ENCODE results near the gene MUC5B.

MUC5B gene

DNA sequence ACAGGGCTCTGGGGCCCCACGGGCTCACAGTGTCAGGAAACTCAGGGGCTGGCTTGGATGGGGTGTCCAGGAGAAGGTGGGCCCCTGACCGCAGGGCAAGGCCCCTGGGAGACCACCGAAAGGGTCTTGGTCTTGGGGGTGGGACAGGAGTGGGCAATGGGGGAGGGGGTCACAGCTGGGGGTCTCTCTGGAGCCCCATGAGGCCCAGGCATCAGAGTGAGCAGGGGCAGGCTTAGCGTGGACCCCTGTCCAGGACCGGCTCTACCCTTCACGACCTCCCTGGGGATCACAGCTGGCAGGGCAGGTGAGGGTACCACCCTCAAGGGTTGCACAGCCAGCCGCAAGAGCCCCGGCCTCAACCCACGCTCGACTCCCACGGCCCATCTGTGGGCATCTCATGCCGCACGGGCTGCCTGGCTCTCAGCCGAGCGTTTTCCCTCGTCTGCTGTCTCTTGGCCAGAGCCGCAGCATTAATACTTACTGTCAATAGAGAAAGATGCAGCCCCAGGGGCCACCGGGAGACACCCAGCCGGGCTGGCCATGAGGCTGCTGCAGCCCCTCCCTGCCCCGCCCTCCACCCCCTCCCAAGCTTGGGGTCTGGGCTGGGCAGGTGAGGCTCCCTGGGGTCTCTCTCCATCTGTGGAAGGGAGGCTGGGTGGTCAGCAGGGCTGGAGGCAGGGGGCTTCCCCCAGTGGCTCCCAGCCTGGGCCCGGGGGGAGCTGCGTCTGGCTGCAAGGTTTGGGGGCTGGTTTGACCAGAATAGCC is 662 bp downstream of the MUC5B start:
- no peak for DNase-seq

DNA sequence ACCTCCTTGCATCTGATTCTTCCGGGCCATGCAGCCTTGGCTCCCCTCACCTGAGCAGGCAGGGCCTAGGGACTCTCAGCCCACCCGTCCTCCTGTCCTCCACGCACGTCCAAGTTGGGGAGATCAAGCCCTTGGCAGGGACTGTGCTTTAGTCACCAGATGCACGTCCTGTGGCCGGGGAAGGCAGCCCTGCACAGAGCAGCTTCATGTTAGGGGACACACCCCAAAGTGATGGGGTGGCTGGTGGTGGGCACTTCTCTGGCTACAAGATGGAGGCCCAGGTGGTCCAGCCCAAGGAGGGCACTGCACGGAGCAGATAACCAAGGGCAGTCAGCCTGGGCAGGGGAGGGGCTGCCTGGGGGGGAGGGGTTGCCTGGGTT is 1.2 kb downstream of the MUC5B start:
- DNase-seq, result no peak

DNA sequence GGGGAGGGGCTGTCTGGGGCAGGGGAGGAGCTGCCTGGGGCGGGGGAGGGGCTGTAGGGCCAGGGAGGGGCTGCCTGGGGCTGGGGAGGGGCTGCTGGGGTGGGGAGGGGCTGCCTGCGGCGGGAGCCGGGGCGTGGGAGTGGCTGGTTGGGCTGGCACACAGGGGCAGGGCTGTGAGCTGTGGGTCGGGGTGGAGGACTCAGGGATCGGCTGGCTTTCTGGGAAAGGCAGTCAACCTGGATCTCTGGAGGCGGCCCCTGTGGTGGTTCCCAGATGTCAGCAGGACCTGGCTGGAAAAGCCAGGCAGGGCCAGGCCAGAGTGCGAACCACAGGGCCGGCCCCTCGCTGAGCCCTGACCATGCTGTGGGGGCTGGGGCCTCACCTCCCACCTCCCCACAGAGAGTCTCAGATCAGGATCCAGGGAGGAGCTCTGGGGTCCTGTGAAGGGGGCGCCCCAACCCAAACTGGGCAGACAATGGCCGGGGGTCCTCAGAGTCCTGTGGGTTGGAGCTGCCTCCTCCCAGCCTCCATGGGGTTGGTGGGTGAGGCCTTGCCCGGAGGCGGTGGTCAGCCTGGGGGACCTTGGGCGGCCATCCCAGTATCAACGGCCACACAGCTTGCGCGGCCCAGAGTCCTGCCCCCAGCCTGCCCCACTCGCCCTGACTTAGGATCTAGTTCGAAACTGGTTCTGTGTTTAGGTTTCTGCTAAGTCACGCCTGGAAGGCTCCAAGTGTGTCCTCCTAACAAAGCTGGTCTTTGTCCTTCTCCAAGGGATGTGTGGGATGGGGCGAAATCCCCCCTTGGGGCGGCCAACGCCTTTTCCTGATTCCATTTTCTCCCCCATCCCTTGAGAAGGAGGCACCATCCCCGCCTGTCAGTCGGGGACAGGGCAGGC is 1.9 kb downstream of the MUC5B start:
- no peak for DNase-seq

DNA sequence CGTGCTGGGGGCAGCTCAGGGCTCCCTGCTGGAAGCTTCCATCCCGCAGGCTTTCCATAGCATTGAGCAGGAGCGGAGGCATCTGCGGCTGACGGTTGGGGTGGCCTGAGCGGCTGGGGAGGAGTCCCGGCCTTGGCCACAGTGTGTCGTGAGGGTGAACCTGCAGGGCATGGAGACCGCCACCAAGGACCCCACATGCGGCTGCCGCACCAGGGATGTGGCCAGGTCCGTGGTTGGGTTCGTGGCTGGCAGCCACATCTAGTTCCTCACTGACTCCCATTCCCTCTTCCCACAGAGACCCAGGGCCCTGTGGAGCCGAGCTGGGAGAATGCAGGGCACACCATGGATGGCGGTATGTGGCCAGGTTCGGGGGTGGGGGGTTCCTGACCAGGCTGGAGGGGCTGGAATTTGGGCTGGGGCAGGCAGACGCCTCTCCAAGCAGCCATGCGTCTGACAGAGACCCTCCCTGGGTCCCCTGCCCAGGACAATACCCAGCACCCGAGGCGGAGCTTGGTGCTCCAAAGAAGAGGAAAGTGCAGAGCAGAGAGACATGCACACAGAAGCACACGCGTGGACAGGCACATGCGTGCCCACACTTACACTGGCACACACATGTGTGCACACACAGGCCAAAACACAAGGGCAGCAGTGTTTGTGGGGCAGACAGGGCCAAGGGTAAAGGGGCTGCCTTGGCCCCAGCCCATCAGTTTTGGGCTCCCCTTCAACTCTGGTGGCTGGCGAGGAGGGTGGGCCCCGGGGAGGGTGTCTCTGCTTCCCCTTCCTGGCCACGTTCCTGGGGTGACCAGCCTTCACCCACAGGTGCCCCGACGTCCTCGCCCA is 2.7 kb downstream of the MUC5B start:
- no peak for DNase-seq

DNA sequence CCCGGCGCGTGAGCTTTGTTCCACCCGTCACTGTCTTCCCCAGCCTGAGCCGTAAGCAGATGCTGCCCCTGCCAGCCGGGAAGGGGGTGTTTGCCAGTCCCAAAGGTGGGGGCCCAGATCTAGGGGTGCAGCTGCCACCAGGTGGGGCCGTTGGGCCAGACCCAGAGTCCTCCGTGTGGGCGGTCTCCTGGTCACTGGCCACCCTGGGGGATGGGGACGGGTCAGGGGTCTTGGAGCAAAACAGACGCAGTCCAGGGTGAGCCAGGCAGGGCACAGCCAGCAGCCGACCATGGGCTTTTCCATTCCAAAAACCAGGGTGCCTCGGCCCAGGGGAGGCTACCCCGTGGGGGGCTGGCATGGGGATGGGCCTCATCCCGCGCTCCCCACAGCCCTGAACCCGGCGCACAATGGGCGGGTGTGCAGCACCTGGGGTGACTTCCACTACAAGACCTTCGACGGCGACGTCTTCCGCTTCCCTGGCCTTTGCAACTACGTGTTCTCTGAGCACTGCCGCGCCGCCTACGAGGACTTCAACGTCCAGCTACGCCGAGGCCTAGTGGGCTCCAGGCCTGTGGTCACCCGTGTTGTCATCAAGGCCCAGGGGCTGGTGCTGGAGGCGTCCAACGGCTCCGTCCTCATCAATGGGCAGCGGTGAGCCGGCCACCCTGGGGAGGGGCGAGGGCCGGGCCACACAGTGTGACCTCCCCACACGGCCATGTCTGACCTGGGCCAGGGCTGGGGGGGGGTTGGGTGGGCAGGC is 3.5 kb downstream of the MUC5B start:
- no peak for DNase-seq

- DNase-seq, result no peak
Measured at GRCh38 chr11:1226986-1227550, 4.2 kb downstream of the MUC5B start.

- no peak for DNase-seq
Measured at GRCh38 chr11:1227551-1228100, 4.8 kb downstream of the MUC5B start.

- DNase-seq, result no peak
Measured at GRCh38 chr11:1228101-1228821, 5.4 kb downstream of the MUC5B start.

- no peak for DNase-seq
Measured at GRCh38 chr11:1228921-1229451, 6.1 kb downstream of the MUC5B start.

DNA sequence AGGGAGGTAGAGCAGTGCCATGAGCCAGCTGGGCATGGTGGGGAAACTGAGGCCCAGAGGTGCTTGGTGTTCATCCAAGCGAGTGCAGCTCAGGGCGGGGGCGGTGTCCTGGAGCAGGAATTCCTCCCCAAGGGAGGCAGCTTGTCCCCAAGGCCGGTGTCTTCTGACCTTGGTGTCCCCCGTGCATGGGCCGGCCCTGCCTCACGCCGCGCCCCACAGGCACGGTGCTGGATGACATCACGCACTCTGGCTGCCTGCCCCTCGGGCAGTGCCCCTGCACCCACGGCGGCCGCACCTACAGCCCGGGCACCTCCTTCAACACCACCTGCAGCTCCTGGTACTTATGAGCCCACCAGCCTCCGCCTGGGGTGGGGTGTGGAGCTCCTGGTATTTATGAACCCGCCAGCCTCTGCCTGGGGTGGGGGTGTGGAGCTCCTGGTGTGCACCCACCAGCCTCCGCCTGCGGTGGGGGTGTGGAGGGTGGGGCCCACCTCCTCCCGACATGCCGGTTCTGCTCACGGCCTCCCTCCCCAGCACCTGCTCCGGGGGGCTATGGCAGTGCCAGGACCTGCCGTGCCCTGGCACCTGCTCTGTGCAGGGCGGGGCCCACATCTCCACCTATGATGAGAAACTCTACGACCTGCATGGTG is 6.7 kb downstream of the MUC5B start:
- no peak for DNase-seq

DNA sequence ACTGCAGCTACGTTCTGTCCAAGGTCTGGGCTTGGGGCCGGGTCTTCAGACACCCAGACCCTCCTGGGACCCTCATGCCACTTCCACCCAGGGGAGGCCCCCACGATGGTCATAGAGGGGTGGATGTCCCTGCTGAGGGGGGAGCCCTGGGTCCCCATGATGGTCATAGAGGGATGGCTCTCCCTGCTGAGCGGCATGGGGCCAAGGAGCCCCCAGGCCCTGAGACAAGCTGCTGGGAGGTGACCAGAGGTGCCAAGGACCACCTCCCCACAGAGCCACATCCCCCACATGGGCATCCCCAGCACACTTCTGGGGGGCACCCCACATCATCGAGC is 7.2 kb downstream of the MUC5B start:
- DNase-seq, result no peak

GRCh38 chr11:1230456-1231395 is 7.9 kb downstream of the MUC5B start:
- no peak for DNase-seq

DNA sequence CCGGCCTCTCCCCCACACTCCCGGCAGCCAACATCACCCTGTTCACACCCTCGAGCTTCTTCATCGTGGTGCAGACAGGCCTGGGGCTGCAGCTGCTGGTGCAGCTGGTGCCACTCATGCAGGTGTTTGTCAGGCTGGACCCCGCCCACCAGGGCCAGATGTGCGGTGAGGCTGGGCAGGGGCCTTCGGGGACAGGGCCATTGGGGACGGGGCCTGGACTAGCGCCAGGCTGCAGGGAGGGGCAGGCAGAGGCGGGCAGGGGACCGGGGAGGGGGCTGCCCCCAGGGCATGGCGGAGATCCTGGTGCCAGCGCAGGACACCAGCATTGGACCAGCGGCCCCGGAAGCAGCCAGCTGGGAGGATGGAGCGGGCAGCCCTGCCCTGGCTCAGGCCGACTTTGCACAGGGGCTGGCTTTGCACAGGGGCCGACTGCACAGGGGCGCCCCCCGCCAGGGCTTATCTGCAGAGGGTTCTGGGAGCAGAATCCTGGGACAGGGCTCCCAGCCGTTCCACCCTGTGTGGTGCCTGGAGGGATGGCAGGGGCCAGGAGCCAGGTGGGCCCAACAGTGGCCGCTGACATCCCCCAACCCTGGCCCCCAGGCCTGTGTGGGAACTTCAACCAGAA is 8.6 kb downstream of the MUC5B start:
- no peak for DNase-seq

GRCh38 chr11:1232021-1232882 is 9.4 kb downstream of the MUC5B start:
- DNase-seq, result no peak

- DNase-seq, result no peak
Measured at GRCh38 chr11:1232883-1233321, 10.0 kb downstream of the MUC5B start.

- no peak for DNase-seq
Measured at GRCh38 chr11:1233351-1234053, 10.6 kb downstream of the MUC5B start.
